Spleen (tissue), 7 donors: ENCODE measurements around the gene PUS10.
"Not testable (repeated sequence)": the region's sequence is repeated elsewhere in the genome, so short reads cannot be mapped to it uniquely, and the experiment has no call there.

Experiments used
- CTCF ChIP-seq, 11 experiments: fragments of 200-600 bp in 7 of 11; fragments of 450-650 bp in 4 of 11; sonication (generic) in 4 of 11; IDR thresholded peaks in 8 of 11; conservative IDR thresholded peaks in 3 of 11; 1 replicate in 7 of 11; 2 replicates in 4 of 11; pipeline versions ENCODE4 v1.4.0 to v1.8.0; 2016 to 2021; ENCODE audit warnings: antibody characterized with exemption in 11 of 11, inconsistent platforms in 4 of 11, mild to moderate bottlenecking in 1 of 11
- POLR2AphosphoS5 ChIP-seq, 3 donors: sonication (generic); formaldehyde crosslinking; IDR thresholded peaks; one replicate each; pipeline ENCODE4 v1.5.1; 2017; ENCODE audit warnings: antibody characterized with exemption in 3 of 3
- donor health status: DM: no; HTN: no; CAD: no; lungs with moderate emphysema.
- donor health status: DM: no; HTN: no; CAD: no.
- donor health status: DM: no; HTN: no; CAD: no.

- not testable (repeated sequence) for TF ChIP-seq POLR2AphosphoS5 (IDR thresholded peaks at IDR 0.05); CTCF (IDR thresholded peaks at IDR 0.05 in 8 of 11, conservative IDR thresholded peaks at IDR 0.05 in 3 of 11)
Measured at GRCh38 chr2:60982066-60982465, 36.0 kb downstream of the PUS10 start.
